HepG2 (cell line): ENCODE results near the gene SMOC1. TPM values are rescaled to one million over a fixed set of nuclear protein-coding genes. Genes with fewer than 3 reads are reported as not detected.

Source experiments
- BCL6 ChIP-seq: IDR thresholded peaks from 2 replicates; pipeline ENCODE4 v1.6.1; 2016; ENCODE audit warnings: missing genetic modification reagents, missing compliant biosample characterization
- CENPX ChIP-seq: sonication (generic); formaldehyde crosslinking; IDR thresholded peaks from 2 replicates; pipeline ENCODE4 v1.9.0; 2021; ENCODE audit warnings: mild to moderate bottlenecking, missing genetic modification reagents, moderate library complexity
- GATAD1 ChIP-seq: IDR thresholded peaks from 2 replicates; pipeline ENCODE4 v1.6.1; 2016; ENCODE audit warnings: missing genetic modification reagents, missing compliant biosample characterization
- HNRNPK ChIP-seq: fragments of 200-400 bp; formaldehyde crosslinking; IDR thresholded peaks from 2 replicates; pipeline ENCODE4 v1.6.1; 2018; ENCODE audit warnings: low read length, low read depth, moderate library complexity, mild to moderate bottlenecking; ENCODE audit not compliant: poor library complexity, severe bottlenecking
- MEF2D ChIP-seq: sonication (generic); formaldehyde crosslinking; IDR thresholded peaks from 2 replicates; pipeline ENCODE4 v1.5.1; 2020; ENCODE audit warnings: mild to moderate bottlenecking, missing genetic modification reagents
- PAF1 ChIP-seq: IDR thresholded peaks from 2 replicates; pipeline ENCODE4 v1.6.1; 2016; ENCODE audit warnings: missing genetic modification reagents, missing compliant biosample characterization
- PPARG ChIP-seq: conservative IDR thresholded peaks from 2 replicates; pipeline ENCODE4 v1.6.1; 2016; ENCODE audit warnings: missing biosample characterization, missing genetic modification reagents
- RORA ChIP-seq: sonication (generic); formaldehyde crosslinking; IDR thresholded peaks from 2 replicates; pipeline ENCODE4 v1.5.0; 2020; ENCODE audit warnings: mild to moderate bottlenecking, missing genetic modification reagents, moderate library complexity
- SMARCC2 ChIP-seq: fragments of 450-650 bp; IDR thresholded peaks from 2 replicates; pipeline ENCODE4 v1.6.1; 2017; ENCODE audit warnings: antibody characterized with exemption, mild to moderate bottlenecking
- YEATS4 ChIP-seq: sonication (generic); formaldehyde crosslinking; IDR thresholded peaks from 2 replicates; pipeline ENCODE4 v1.4.0; 2020; ENCODE audit warnings: missing genetic modification reagents, borderline replicate concordance
- ZNF33A ChIP-seq: sonication (generic); formaldehyde crosslinking; IDR thresholded peaks from 2 replicates; pipeline ENCODE4 v1.5.1; 2020; ENCODE audit warnings: missing genetic modification reagents, mild to moderate bottlenecking, moderate library complexity, borderline replicate concordance
- ZNF33B ChIP-seq: sonication (generic); formaldehyde crosslinking; IDR thresholded peaks from 2 replicates; pipeline ENCODE4 v1.5.1; 2020; ENCODE audit warnings: mild to moderate bottlenecking, missing genetic modification reagents
- ZNF570 ChIP-seq: sonication (generic); formaldehyde crosslinking; IDR thresholded peaks from 2 replicates; pipeline ENCODE4 v1.4.0; 2020; ENCODE audit warnings: mild to moderate bottlenecking, missing genetic modification reagents, borderline replicate concordance
- polyA plus RNA-seq, 8 experiments: library from polyadenylated mRNA; depleted of rRNA in 3 of 8; stranded (reverse) in 7 of 8; unstranded in 1 of 8; fragments of >200 nt; fragmentation: Illumina TruSeq in 4 of 8; extraction: Trizol in 4 of 8; gene quantifications; 2 replicates each; pipeline versions ENCODE4 v1.2.1 to v1.2.3, GENCODE V29; 2011 to 2016; ENCODE audit warnings: low read depth in 4 of 8, missing spikeins in 1 of 8, mixed read lengths in 1 of 8; ENCODE audit not compliant: insufficient read depth in 1 of 8
- total RNA-seq, 5 experiments: library from RNA; depleted of rRNA; stranded (reverse); fragments of >200 nt; fragmentation: Illumina TruSeq; extraction: Trizol; gene quantifications; 2 replicates each; pipeline ENCODE4 v1.2.3, GENCODE V29; 2016; ENCODE audit warnings: low read depth in 1 of 5
- TF ChIP-seq, protein P1 (sequence below): IDR thresholded peaks from 2 replicates; pipeline ENCODE4 v1.6.1; 2016; ENCODE audit warnings: mild to moderate bottlenecking
- TF ChIP-seq, protein P2 (sequence below): sonication (generic); formaldehyde crosslinking; IDR thresholded peaks from 2 replicates; pipeline ENCODE4 v1.9.0; 2021; ENCODE audit warnings: mild to moderate bottlenecking, missing genetic modification reagents
- TF ChIP-seq, protein P3 (sequence below): sonication (generic); formaldehyde crosslinking; IDR thresholded peaks from 2 replicates; pipeline ENCODE4 v1.4.0; 2020; ENCODE audit warnings: mild to moderate bottlenecking, low read depth, missing genetic modification reagents
- TF ChIP-seq, protein P4 (sequence below): sonication (generic); formaldehyde crosslinking; IDR thresholded peaks from 2 replicates; pipeline ENCODE4 v1.4.0; 2020; ENCODE audit warnings: missing genetic modification reagents

The SMOC1 gene
- total and polyA plus RNA-seq, 2 of the 13 experiments (the other 11 are each of a cell fraction or from before 2014, with no cell fraction given) = 17.8 to 35.6 TPM

DNA sequence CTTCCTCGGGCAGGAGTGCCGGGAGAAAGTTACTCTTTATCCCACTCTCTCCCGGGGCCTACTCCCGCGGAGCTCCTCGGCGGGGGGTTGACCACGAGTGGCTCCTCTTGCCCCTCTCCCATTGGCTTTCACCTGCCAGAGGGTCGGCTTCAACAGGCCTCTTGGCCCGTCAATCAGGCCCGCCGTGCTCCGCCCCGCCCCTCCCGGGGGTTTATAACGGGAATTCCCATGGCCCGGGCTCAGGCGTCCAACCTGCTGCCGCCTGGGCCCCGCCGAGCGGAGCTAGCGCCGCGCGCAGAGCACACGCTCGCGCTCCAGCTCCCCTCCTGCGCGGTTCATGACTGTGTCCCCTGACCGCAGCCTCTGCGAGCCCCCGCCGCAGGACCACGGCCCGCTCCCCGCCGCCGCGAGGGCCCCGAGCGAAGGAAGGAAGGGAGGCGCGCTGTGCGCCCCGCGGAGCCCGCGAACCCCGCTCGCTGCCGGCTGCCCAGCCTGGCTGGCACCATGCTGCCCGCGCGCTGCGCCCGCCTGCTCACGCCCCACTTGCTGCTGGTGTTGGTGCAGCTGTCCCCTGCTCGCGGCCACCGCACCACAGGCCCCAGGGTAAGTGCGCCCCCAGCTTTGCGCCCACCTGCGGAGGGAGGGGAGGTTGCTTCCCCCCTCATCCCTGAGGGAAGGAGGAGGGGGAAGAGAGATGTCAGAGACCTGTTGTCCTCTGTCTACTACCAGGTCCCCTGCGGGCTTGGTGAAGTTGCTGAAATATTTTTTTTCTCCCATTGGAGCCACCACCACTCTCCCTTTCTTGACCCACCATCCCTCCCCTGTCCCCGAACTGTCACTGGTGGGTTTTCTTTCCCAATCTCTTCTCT lies at the start of gene SMOC1 (continued):
- TF ChIP-seq, protein P1, sequence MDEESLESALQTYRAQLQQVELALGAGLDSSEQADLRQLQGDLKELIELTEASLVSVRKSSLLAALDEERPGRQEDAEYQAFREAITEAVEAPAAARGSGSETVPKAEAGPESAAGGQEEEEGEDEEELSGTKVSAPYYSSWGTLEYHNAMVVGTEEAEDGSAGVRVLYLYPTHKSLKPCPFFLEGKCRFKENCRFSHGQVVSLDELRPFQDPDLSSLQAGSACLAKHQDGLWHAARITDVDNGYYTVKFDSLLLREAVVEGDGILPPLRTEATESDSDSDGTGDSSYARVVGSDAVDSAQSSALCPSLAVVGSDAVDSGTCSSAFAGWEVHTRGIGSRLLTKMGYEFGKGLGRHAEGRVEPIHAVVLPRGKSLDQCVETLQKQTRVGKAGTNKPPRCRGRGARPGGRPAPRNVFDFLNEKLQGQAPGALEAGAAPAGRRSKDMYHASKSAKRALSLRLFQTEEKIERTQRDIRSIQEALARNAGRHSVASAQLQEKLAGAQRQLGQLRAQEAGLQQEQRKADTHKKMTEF = peak; percentile 73; the same call in 1 of the 2 replicates
- TF ChIP-seq ZNF33B (peak; percentile 42; the same call in 1 of the 2 replicates), ZNF570 (CRISPR knock-in tag) (peak; percentile 50; the same call in 1 of the 2 replicates), ZNF33A (CRISPR knock-in tag) (peak; percentile 39; the same call in 1 of the 2 replicates), BCL6 (CRISPR knock-in tag) (peak; percentile 20; the same call in 1 of the 2 replicates), MEF2D (CRISPR knock-in tag) (no peak), YEATS4 (CRISPR knock-in tag) (peak; percentile 78; the same call in 1 of the 2 replicates), GATAD1 (CRISPR knock-in tag) (no peak), PPARG (no peak), SMARCC2 (no peak), CENPX (CRISPR knock-in tag) (no peak), HNRNPK (peak; percentile 14), RORA (CRISPR knock-in tag) (no peak), PAF1 (CRISPR knock-in tag) (no peak)
- TF ChIP-seq, protein P2, sequence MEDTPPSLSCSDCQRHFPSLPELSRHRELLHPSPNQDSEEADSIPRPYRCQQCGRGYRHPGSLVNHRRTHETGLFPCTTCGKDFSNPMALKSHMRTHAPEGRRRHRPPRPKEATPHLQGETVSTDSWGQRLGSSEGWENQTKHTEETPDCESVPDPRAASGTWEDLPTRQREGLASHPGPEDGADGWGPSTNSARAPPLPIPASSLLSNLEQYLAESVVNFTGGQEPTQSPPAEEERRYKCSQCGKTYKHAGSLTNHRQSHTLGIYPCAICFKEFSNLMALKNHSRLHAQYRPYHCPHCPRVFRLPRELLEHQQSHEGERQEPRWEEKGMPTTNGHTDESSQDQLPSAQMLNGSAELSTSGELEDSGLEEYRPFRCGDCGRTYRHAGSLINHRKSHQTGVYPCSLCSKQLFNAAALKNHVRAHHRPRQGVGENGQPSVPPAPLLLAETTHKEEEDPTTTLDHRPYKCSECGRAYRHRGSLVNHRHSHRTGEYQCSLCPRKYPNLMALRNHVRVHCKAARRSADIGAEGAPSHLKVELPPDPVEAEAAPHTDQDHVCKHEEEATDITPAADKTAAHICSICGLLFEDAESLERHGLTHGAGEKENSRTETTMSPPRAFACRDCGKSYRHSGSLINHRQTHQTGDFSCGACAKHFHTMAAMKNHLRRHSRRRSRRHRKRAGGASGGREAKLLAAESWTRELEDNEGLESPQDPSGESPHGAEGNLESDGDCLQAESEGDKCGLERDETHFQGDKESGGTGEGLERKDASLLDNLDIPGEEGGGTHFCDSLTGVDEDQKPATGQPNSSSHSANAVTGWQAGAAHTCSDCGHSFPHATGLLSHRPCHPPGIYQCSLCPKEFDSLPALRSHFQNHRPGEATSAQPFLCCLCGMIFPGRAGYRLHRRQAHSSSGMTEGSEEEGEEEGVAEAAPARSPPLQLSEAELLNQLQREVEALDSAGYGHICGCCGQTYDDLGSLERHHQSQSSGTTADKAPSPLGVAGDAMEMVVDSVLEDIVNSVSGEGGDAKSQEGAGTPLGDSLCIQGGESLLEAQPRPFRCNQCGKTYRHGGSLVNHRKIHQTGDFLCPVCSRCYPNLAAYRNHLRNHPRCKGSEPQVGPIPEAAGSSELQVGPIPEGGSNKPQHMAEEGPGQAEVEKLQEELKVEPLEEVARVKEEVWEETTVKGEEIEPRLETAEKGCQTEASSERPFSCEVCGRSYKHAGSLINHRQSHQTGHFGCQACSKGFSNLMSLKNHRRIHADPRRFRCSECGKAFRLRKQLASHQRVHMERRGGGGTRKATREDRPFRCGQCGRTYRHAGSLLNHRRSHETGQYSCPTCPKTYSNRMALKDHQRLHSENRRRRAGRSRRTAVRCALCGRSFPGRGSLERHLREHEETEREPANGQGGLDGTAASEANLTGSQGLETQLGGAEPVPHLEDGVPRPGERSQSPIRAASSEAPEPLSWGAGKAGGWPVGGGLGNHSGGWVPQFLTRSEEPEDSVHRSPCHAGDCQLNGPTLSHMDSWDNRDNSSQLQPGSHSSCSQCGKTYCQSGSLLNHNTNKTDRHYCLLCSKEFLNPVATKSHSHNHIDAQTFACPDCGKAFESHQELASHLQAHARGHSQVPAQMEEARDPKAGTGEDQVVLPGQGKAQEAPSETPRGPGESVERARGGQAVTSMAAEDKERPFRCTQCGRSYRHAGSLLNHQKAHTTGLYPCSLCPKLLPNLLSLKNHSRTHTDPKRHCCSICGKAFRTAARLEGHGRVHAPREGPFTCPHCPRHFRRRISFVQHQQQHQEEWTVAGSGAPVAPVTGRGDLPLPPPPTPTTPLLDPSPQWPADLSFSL = no peak
- TF ChIP-seq, protein P3, sequence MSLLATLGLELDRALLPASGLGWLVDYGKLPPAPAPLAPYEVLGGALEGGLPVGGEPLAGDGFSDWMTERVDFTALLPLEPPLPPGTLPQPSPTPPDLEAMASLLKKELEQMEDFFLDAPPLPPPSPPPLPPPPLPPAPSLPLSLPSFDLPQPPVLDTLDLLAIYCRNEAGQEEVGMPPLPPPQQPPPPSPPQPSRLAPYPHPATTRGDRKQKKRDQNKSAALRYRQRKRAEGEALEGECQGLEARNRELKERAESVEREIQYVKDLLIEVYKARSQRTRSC (CRISPR knock-in tag) = 0 out of 2 replicates have a peak, but pooled peaks have one; percentile 54
- TF ChIP-seq, protein P4, sequence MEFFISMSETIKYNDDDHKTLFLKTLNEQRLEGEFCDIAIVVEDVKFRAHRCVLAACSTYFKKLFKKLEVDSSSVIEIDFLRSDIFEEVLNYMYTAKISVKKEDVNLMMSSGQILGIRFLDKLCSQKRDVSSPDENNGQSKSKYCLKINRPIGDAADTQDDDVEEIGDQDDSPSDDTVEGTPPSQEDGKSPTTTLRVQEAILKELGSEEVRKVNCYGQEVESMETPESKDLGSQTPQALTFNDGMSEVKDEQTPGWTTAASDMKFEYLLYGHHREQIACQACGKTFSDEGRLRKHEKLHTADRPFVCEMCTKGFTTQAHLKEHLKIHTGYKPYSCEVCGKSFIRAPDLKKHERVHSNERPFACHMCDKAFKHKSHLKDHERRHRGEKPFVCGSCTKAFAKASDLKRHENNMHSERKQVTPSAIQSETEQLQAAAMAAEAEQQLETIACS = 0 out of 2 replicates have a peak, but pooled peaks have one; percentile 31
